H1 (cell line): Measurements from ENCODE around the gene MEIOSIN. TPM values are rescaled to one million over a fixed set of nuclear protein-coding genes. Genes with fewer than 3 reads are reported as not detected.

Source experiments
- CTCF ChIA-PET: fragments of 300-600 bp; sonication (Branson Sonifier 250); formaldehyde crosslinking; loops from one replicate; lab custom pipeline; 2021; ENCODE audit not compliant: partially characterized antibody; lab: Charles Lee
- POLR2A ChIA-PET: fragments of 300-600 bp; sonication (Branson Sonifier 250); formaldehyde crosslinking; loops from one replicate; lab custom pipeline; 2021; ENCODE audit warnings: inconsistent platforms; ENCODE audit not compliant: partially characterized antibody; lab: Charles Lee
- DNase-seq, 2 experiments: peaks; one replicate each; pipeline versions ENCODE4 v3.0.0 to v3.0.0-alpha.2; 2010 to 2022; ENCODE audit warnings: low spot score in 2 of 2, low read depth in 1 of 2, mixed read lengths in 1 of 2
- FAIRE-seq: peaks from 2 replicates; lab custom pipeline; 2011; peaks lifted over from hg19 to GRCh38; lab: Jason Lieb, UNC
- H2AFZ ChIP-seq: 2 replicates; pipeline ENCODE4 v1.8.1; 2012; ENCODE audit warnings: low read length, inconsistent platforms
- H2AK5ac ChIP-seq: 2 replicates; pipeline ENCODE4 v1.6.1; 2013; ENCODE audit warnings: low read depth, low read length
- H2BK120ac ChIP-seq: replicated peaks from 2 replicates; pipeline ENCODE3; 2013; ENCODE audit warnings: low read depth, low read length, inconsistent platforms
- H2BK12ac ChIP-seq: 2 replicates; pipeline ENCODE4 v1.6.1; 2013; ENCODE audit warnings: low read depth, low read length
- H2BK15ac ChIP-seq: 2 replicates; pipeline ENCODE4 v1.6.1; 2013; ENCODE audit warnings: low read length
- H2BK20ac ChIP-seq: 2 replicates; pipeline ENCODE4 v1.6.1; 2013; ENCODE audit warnings: low read length
- H2BK5ac ChIP-seq: 2 replicates; pipeline ENCODE4 v1.6.1; 2013; ENCODE audit warnings: low read depth, low read length
- H3K14ac ChIP-seq: 2 replicates; pipeline ENCODE4 v1.6.1; 2013; ENCODE audit warnings: inconsistent platforms; ENCODE audit not compliant: insufficient read length
- H3K18ac ChIP-seq: 2 replicates; pipeline ENCODE4 v1.6.1; 2013; ENCODE audit warnings: low read length; ENCODE audit errors: extremely low read depth
- H3K23ac ChIP-seq: 2 replicates; pipeline ENCODE4 v1.6.1; 2013; ENCODE audit warnings: inconsistent platforms; ENCODE audit not compliant: insufficient read length
- H3K23me2 ChIP-seq: 2 replicates; pipeline ENCODE4 v1.6.1; 2013; ENCODE audit warnings: low read depth, low read length
- H3K27ac ChIP-seq: 2 replicates; pipeline ENCODE4 v1.6.1; 2011; ENCODE audit warnings: low read depth, low read length, inconsistent platforms
- H3K27me3 ChIP-seq, 4 experiments: replicated peaks in 1 of 4; 1 replicate in 1 of 4; 2 replicates in 3 of 4; pipeline versions ENCODE4 v1.6.1 to v1.8.1; 2011 to 2013; ENCODE audit warnings: low read length in 3 of 4, mild to moderate bottlenecking in 3 of 4, inconsistent platforms in 2 of 4, mixed read lengths in 2 of 4, moderate library complexity in 1 of 4; ENCODE audit not compliant: control insufficient read depth in 3 of 4, insufficient read depth in 3 of 4; ENCODE audit errors: extremely low read depth in 1 of 4
- H3K36me3 ChIP-seq, 4 experiments: 2 replicates each; pipeline versions ENCODE4 v1.6.1 to v1.8.1; 2011 to 2013; ENCODE audit warnings: mild to moderate bottlenecking in 4 of 4, low read length in 3 of 4, moderate library complexity in 2 of 4, control low read depth in 1 of 4, inconsistent platforms in 1 of 4; ENCODE audit not compliant: insufficient read depth in 4 of 4, control insufficient read depth in 2 of 4
- H3K4ac ChIP-seq: replicated peaks from 2 replicates; pipeline ENCODE3; 2013; ENCODE audit warnings: low read length, low read depth, mixed read lengths, inconsistent platforms; ENCODE audit not compliant: insufficient read length
- H3K4me1 ChIP-seq, 4 experiments: replicated peaks in 1 of 4; 1 replicate in 1 of 4; 2 replicates in 3 of 4; pipeline versions ENCODE4 v1.6.1 to v1.8.1; 2011 to 2013; ENCODE audit warnings: low read length in 3 of 4, inconsistent platforms in 2 of 4, mixed read lengths in 1 of 4; ENCODE audit not compliant: insufficient read depth in 4 of 4, control insufficient read depth in 3 of 4
- H3K4me2 ChIP-seq, 2 experiments: 2 replicates each; pipeline versions ENCODE4 v1.6.1 to v1.8.1; 2011 to 2013; ENCODE audit warnings: low read depth in 2 of 2, low read length in 2 of 2, control low read depth in 1 of 2, inconsistent platforms in 1 of 2, mild to moderate bottlenecking in 1 of 2; ENCODE audit not compliant: insufficient read depth in 1 of 2
- H3K4me3 ChIP-seq, 4 experiments: fragments of 200-600, 300-600 bp in 1 of 4; sonication (generic), shearing (Covaris generic), sonication (Bioruptor Twin) in 1 of 4; 2 replicates each; pipeline versions ENCODE4 v1.5.1 to v1.8.1; 2011 to 2016; ENCODE audit warnings: low read length in 4 of 4, low read depth in 3 of 4, control low read depth in 2 of 4, inconsistent platforms in 2 of 4, mild to moderate bottlenecking in 2 of 4, mixed read lengths in 1 of 4, moderate library complexity in 1 of 4; ENCODE audit not compliant: insufficient read depth in 2 of 4; ENCODE audit errors: extremely low read depth in 1 of 4
- H3K56ac ChIP-seq: replicated peaks from 2 replicates; pipeline ENCODE3; 2013; ENCODE audit warnings: low read depth, mild to moderate bottlenecking, mixed read lengths, low read length, inconsistent platforms; ENCODE audit not compliant: insufficient read length
- H3K79me1 ChIP-seq: 2 replicates; pipeline ENCODE4 v1.6.1; 2013; ENCODE audit warnings: low read depth, low read length, control low read depth
- H3K79me2 ChIP-seq, 2 experiments: 2 replicates each; pipeline versions ENCODE4 v1.6.1 to v1.8.1; 2012 to 2013; ENCODE audit warnings: low read length in 2 of 2, mild to moderate bottlenecking in 2 of 2, inconsistent platforms in 1 of 2; ENCODE audit not compliant: insufficient read depth in 2 of 2, control insufficient read depth in 1 of 2
- H3K9ac ChIP-seq, 4 experiments: replicated peaks in 1 of 4; 1 replicate in 1 of 4; 2 replicates in 3 of 4; pipeline versions ENCODE4 v1.6.1 to v1.8.1; 2011 to 2013; ENCODE audit warnings: low read depth in 3 of 4, low read length in 3 of 4, control low read depth in 2 of 4, mild to moderate bottlenecking in 2 of 4, moderate library complexity in 2 of 4, inconsistent platforms in 1 of 4; ENCODE audit errors: extremely low read depth in 1 of 4
- H3K9me3 ChIP-seq, 2 experiments: 2 replicates each; pipeline versions ENCODE4 v1.6.1 to v1.8.1; 2012 to 2013; ENCODE audit warnings: mild to moderate bottlenecking in 2 of 2, moderate library complexity in 2 of 2, control low read depth in 1 of 2, inconsistent platforms in 1 of 2, low read depth in 1 of 2, low read length in 1 of 2, mixed read lengths in 1 of 2; ENCODE audit not compliant: insufficient read depth in 2 of 2
- H4K20me1 ChIP-seq, 2 experiments: replicated peaks in 1 of 2; 2 replicates each; pipeline versions ENCODE3 to v1.8.1; 2011 to 2013; ENCODE audit warnings: inconsistent platforms in 2 of 2, low read length in 2 of 2, mild to moderate bottlenecking in 1 of 2; ENCODE audit not compliant: insufficient read depth in 2 of 2, control insufficient read depth in 1 of 2
- H4K5ac ChIP-seq: 2 replicates; pipeline ENCODE4 v1.6.1; 2013; ENCODE audit warnings: low read length, low read depth, mixed read lengths, inconsistent platforms; ENCODE audit not compliant: insufficient read length
- H4K8ac ChIP-seq: 2 replicates; pipeline ENCODE4 v1.8.0; 2013; ENCODE audit warnings: mild to moderate bottlenecking, moderate library complexity, low read length, inconsistent platforms; ENCODE audit not compliant: insufficient read depth; ENCODE audit errors: extremely low read depth
- H4K91ac ChIP-seq: replicated peaks from 2 replicates; pipeline ENCODE3; 2013; ENCODE audit warnings: low read length, mixed read lengths, inconsistent platforms; ENCODE audit not compliant: insufficient read length
- EGR1 ChIP-seq: IDR thresholded peaks from 2 replicates; pipeline ENCODE4 v1.6.1; 2011; ENCODE audit warnings: low read depth, low read length, borderline replicate concordance
- JUND ChIP-seq: IDR thresholded peaks from 2 replicates; pipeline ENCODE4 v1.6.1; 2011; ENCODE audit warnings: mild to moderate bottlenecking, improper control_type of control experiment, low read length
- RFX5 ChIP-seq: IDR thresholded peaks from 2 replicates; pipeline ENCODE4 v1.6.1; 2011; ENCODE audit warnings: low read depth, low read length, improper control_type of control experiment, borderline replicate concordance
- SP4 ChIP-seq: IDR thresholded peaks from 2 replicates; pipeline ENCODE4 v1.6.1; 2012; ENCODE audit warnings: low read length, inconsistent platforms
- TCF12 ChIP-seq: IDR thresholded peaks from 2 replicates; pipeline ENCODE4 v1.6.1; 2011; ENCODE audit warnings: low read depth, mild to moderate bottlenecking, low read length
- WGBS, 2 experiments: shearing (Covaris generic) in 1 of 2; methylation state at CpG; one replicate each; pipeline versions ENCODE4 v1.1.6 to v1.1.7; 2013 to 2015; ENCODE audit warnings: low lambda C conversion rate in 2 of 2, mixed read lengths in 2 of 2, inconsistent platforms in 1 of 2, low coverage in 1 of 2, missing lambda C conversion rate in 1 of 2; ENCODE audit not compliant: insufficient replicate concordance in 2 of 2, insufficient coverage in 1 of 2, insufficient read length in 1 of 2; ENCODE audit errors: extremely low coverage in 1 of 2, missing lambda C conversion rate in 1 of 2; 5-methylcytosine and 5-hydroxymethylcytosine counted together
- polyA plus RNA-seq, 7 experiments: library from polyadenylated mRNA; depleted of rRNA in 3 of 7; stranded (reverse) in 5 of 7; unstranded in 2 of 7; fragments of >200 nt in 5 of 7; fragments of 200-250 nt in 2 of 7; gene quantifications; 1 replicate in 5 of 7; 2 replicates in 1 of 7; 4 replicates in 1 of 7; pipeline versions ENCODE4 v1.2.1 to v1.2.3, GENCODE V29; 2011 to 2013; ENCODE audit warnings: missing spikeins in 2 of 7, mixed read lengths in 2 of 7
- total RNA-seq: library from RNA; stranded (reverse); fragmentation: NEBNext Ultra II Directional; extraction: Animal tissue kit (Norgen Biotek cat#: 25700); gene quantifications from 2 replicates; pipeline ENCODE4 v1.2.1, GENCODE V29; 2021
- TF ChIP-seq, protein P1 (sequence below): IDR thresholded peaks from 2 replicates; pipeline ENCODE4 v1.6.1; 2012; ENCODE audit warnings: inconsistent platforms

Gene MEIOSIN
- total and polyA plus RNA-seq, 2 of the 8 experiments (the other 6 are each of a cell fraction or from before 2014, with no cell fraction given): 0.11 TPM; not detected in 1

DNA sequence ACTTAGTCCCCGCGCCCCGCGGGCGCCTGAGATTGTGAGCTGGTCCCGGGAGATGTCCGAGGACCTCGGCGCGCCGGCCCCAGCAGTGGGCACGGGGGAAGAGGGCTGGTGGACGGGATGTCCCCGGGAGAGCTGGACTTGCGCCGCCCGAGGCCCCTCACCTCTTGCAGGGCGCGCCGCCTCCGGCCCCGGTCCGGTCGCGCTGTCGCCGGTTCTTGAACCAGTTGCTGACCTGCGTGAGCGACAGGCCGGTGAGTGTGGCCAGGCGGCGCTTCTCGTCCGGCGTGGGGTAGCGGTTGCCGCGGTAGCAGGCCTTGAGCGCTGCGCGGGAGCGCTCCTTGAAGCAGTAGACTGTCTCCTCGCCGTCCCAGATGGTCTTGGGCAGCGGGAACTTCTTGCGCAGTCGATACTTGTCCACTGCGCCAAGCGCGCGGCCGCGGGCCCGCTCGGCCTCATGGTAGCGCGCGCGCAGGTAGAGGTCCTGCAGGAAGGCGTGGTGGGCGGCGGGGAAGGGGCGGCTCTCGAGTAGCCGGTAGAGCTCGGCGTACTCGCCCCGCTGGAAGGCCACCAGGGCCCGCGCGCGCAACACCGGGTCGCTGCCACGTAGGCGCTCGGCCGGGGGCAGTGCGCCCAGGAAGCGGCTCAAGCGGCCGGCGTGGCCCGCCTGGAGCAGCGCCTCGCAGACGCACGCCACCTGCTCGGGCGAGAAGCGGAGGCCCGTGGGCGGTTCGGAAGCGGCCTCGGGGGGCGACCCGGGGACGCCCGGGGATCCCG is 34.8 kb downstream of the MEIOSIN start:
- Histone ChIP-seq H2AK5ac (no peak overlapping the region; the same call in 1 of the 2 replicates), H3K9ac (peak overlapping the region; percentile 22 to 78 (median 70)), H3K23ac (no peak overlapping the region), H2BK20ac (no peak overlapping the region), H2BK15ac (no peak overlapping the region), H3K9me3 (no peaks in the 10 kb centered on the region), H4K91ac (peak overlapping the region; percentile 32), H3K14ac (no peak overlapping the region), H2BK5ac (0 out of 2 replicates have a peak overlapping the region, but pooled peaks have one; percentile 44), H3K4me2 (peak overlapping the region; percentile 61 to 94), H2AFZ (no peak overlapping the region), H3K4ac (peak overlapping the region; percentile 41), H3K56ac (peak overlapping the region; percentile 92), H3K18ac (peak overlapping the region; percentile 87), H3K4me1 (peaks cover 7 to 41% (median 31%) of the 10 kb centered on the region in 4 experiments), H2BK120ac (no peak overlapping the region), H3K4me3 (peak overlapping the region; percentile 57 to 89 (median 71)), H3K27ac (peak overlapping the region; percentile 96; the same call in 1 of the 2 replicates), H4K8ac (peak overlapping the region; percentile 95), H3K27me3 (no peaks in the 10 kb centered on the region), H4K5ac (peak overlapping the region; percentile 51), H3K23me2 (peaks cover 28% of the 10 kb centered on the region), H2BK12ac (peak overlapping the region; percentile 75; the same call in 1 of the 2 replicates), H3K36me3 (peaks cover 0 to 2% (median 0%) of the 10 kb centered on the region in 4 experiments; a peak in 2 of 8 replicates), H4K20me1 (peaks cover 0 to 3% of the 10 kb centered on the region in 2 experiments), H3K79me2 (no peaks in the 10 kb centered on the region), H3K79me1 (no peaks in the 10 kb centered on the region)
- ChIA-PET CTCF (interaction anchor here (0.6 to 6.7 kb wide), 16 partner anchors 9 to 1059 kb away, joined by 3 to 55 read pairs (median 4); partner anchors contain the start of genes DMPK, DMWD, FOXA3 and RSPH6A), POLR2A (interaction anchor here (0.5 to 16.2 kb wide), 25 partner anchors 12 to 240 kb away, joined by 3 to 284 read pairs (median 6); partner anchors contain the start of genes DMPK, DMWD, FBXO46 and MEIOSIN)
- FAIRE-seq (no peak), DNase-seq (peak in 1 of 2 experiments; percentile 79)
- WGBS, 2 experiments: 1% methylated on average over 81 of the region's 102 CpGs; no CpG with 5 or more reads in 1 of the 2 experiments
- TF ChIP-seq TCF12 (no peak), EGR1 (no peak), RFX5 (no peak), JUND (no peak), SP4 (no peak)
- TF ChIP-seq, protein P1, sequence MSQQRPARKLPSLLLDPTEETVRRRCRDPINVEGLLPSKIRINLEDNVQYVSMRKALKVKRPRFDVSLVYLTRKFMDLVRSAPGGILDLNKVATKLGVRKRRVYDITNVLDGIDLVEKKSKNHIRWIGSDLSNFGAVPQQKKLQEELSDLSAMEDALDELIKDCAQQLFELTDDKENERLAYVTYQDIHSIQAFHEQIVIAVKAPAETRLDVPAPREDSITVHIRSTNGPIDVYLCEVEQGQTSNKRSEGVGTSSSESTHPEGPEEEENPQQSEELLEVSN: peak; percentile 49; the same call in 1 of the 2 replicates
